Tongue (tissue), 2 donors: Measurements from ENCODE around the gene CFAP410. TPM values are rescaled to one million over a fixed set of nuclear protein-coding genes. Genes with fewer than 3 reads are reported as not detected.
"Not testable (repeated sequence)": the region's sequence is repeated elsewhere in the genome, so short reads cannot be mapped to it uniquely, and the experiment has no call there.

ENCODE experiments used
- DNase-seq: peaks from one replicate; pipeline ENCODE4 v3.0.0-alpha.2; 2015
- total RNA-seq: library from RNA; depleted of rRNA; stranded (reverse); fragments of >200 nt; gene quantifications from one replicate; pipeline ENCODE4 v1.2.3, GENCODE V29; 2014

The CFAP410 gene
- total RNA-seq, 1 donor from 2014 or later: 19.6 TPM

GRCh38 chr21:44368711-44369446 lies 29.7 kb upstream of the CFAP410 start:
- DNase-seq: no peak

- no peak for DNase-seq
These were observed 27.5 kb upstream of the CFAP410 start for GRCh38 chr21:44366586-44367211.

- DNase-seq: no peak
These were observed 26.9 kb upstream of the CFAP410 start for GRCh38 chr21:44365967-44366585.

GRCh38 chr21:44365251-44365966 lies 26.2 kb upstream of the CFAP410 start:
- no peak for DNase-seq

- no peak for DNase-seq
These were observed 25.2 kb upstream of the CFAP410 start for GRCh38 chr21:44364151-44365053.

- DNase-seq: no peak
These were observed 24.1 kb upstream of the CFAP410 start for GRCh38 chr21:44363278-44363677.

- not testable (repeated sequence) for DNase-seq
These were observed 22.7 kb upstream of the CFAP410 start for GRCh38 chr21:44361903-44362302.

GRCh38 chr21:44360159-44360558 lies 21.0 kb upstream of the CFAP410 start:
- DNase-seq: no peak

GRCh38 chr21:44359396-44359795 lies 20.2 kb upstream of the CFAP410 start:
- no peak for DNase-seq

GRCh38 chr21:44357064-44357837 lies 18.1 kb upstream of the CFAP410 start:
- peak; percentile 38 for DNase-seq

- DNase-seq: no peak
These were observed 17.4 kb upstream of the CFAP410 start for GRCh38 chr21:44356636-44357035.

GRCh38 chr21:44356160-44356559 lies 17.0 kb upstream of the CFAP410 start:
- no peak for DNase-seq

- no peak for DNase-seq
These were observed 15.9 kb upstream of the CFAP410 start for GRCh38 chr21:44354775-44355771.

- no peak for DNase-seq
These were observed 14.8 kb upstream of the CFAP410 start for GRCh38 chr21:44354001-44354405.

GRCh38 chr21:44353191-44353970 lies 14.2 kb upstream of the CFAP410 start, which contains the start of gene TRPM2:
TSS of gene TRPM2 (plus strand) at chr21:44353621. CDS start at chr21:44353701, 80 bp downstream.
- peak; percentile 51 for DNase-seq

GRCh38 chr21:44352253-44352860 lies 13.2 kb upstream of the CFAP410 start:
- DNase-seq: no peak

- DNase-seq: no peak
These were observed 12.5 kb upstream of the CFAP410 start for GRCh38 chr21:44351535-44352252.
